ENCODE data around the gene MEF2D. TPM values are rescaled to one million over a fixed set of nuclear protein-coding genes. Genes with fewer than 3 reads are reported as not detected.

MEF2D gene
- total RNA-seq, 3 donors from 2014 or later: 56.8 to 103 (median 61.9) TPM

GRCh38 chr1:156538711-156539440 lies 38.3 kb upstream of the MEF2D start:
- intact Hi-C loops (cut with DNase I, micrococcal nuclease): no loop called here
- no peaks in the 10 kb centered on the region for H3K36me3 ChIP-seq (ENCODE audit: low read depth)
- no peaks in the 10 kb centered on the region for H3K9me3 ChIP-seq
- no peak for TF ChIP-seq CTCF (IDR thresholded peaks at IDR 0.05)
- no peak for DNase-seq
- ATAC-seq: no peak
- H3K4me3 ChIP-seq: no peak overlapping the region
- no peaks in the 10 kb centered on the region for H3K4me1 ChIP-seq (ENCODE audit: low read depth)

GRCh38 chr1:156537027-156537426 lies 36.5 kb upstream of the MEF2D start:
- Histone ChIP-seq H3K4me3 (no peak overlapping the region), H3K36me3 (ENCODE audit: low read depth) (no peaks in the 10 kb centered on the region), H3K4me1 (ENCODE audit: low read depth) (no peaks in the 10 kb centered on the region), H3K9me3 (no peaks in the 10 kb centered on the region)
- no peak for TF ChIP-seq CTCF (IDR thresholded peaks at IDR 0.05)
- ATAC-seq: no peak
- DNase-seq: no peak
- intact Hi-C loops (cut with DNase I, micrococcal nuclease): no loop called here

GRCh38 chr1:156534424-156535060 lies 34.0 kb upstream of the MEF2D start:
- TF ChIP-seq CTCF (IDR thresholded peaks at IDR 0.05): no peak
- intact Hi-C loops (cut with DNase I, micrococcal nuclease): no loop called here
- Histone ChIP-seq H3K36me3 (ENCODE audit: low read depth) (no peaks in the 10 kb centered on the region), H3K9me3 (no peaks in the 10 kb centered on the region), H3K4me3 (no peak overlapping the region), H3K4me1 (ENCODE audit: low read depth) (no peaks in the 10 kb centered on the region)
- ATAC-seq: no peak
- no peak for DNase-seq

GRCh38 chr1:156533568-156534220 lies 33.1 kb upstream of the MEF2D start:
- Histone ChIP-seq H3K9me3 (no peaks in the 10 kb centered on the region), H3K4me3 (no peak overlapping the region), H3K36me3 (ENCODE audit: low read depth) (no peaks in the 10 kb centered on the region), H3K4me1 (ENCODE audit: low read depth) (no peaks in the 10 kb centered on the region)
- intact Hi-C loops (cut with DNase I, micrococcal nuclease): no loop called here
- no peak for TF ChIP-seq CTCF (IDR thresholded peaks at IDR 0.05)
- no peak for DNase-seq
- ATAC-seq: no peak

- DNase-seq (no peak), ATAC-seq (no peak)
- Histone ChIP-seq H3K4me1 (ENCODE audit: low read depth) (no peaks in the 10 kb centered on the region), H3K4me3 (no peak overlapping the region), H3K9me3 (no peaks in the 10 kb centered on the region), H3K36me3 (ENCODE audit: low read depth) (no peaks in the 10 kb centered on the region)
- intact Hi-C loops (cut with DNase I, micrococcal nuclease): no loop called here
- no peak for TF ChIP-seq CTCF (IDR thresholded peaks at IDR 0.05)
These were observed 31.8 kb upstream of the MEF2D start for GRCh38 chr1:156532374-156532773.
